Measurements from ENCODE around the gene HTRA1. TPM values are rescaled to one million over a fixed set of nuclear protein-coding genes. Genes with fewer than 3 reads are reported as not detected.

HTRA1 gene
- total RNA-seq, 2 experiments from 2014 or later, result not detected

DNA sequence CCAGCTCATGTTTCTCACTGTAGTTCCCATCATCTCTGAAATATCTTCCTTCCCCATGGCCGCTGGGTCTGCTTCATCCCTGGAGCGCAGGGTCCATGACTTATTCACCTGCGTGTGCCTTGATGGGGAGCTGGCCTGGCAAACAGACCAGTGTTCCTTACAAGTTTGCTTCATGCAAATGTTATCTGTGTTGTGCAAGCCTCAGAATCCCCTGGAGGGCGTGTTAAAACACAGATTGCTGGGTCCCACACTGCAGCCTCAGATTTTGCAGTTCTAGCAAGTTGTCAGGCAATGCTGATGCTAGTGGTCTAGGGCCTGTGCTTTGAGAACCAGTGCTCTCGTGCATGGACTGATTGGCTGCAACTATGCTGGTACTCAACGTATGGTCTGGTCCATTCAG, 92.0 kb downstream of the HTRA1 start:
- no peak overlapping the region for H3K4me3 Mint-ChIP-seq
- ChIA-PET CTCF (interaction anchor here (1.2 kb wide), 1 partner anchor 12 kb away, joined by 7 read pairs; no protein-coding TSS in a partner anchor), POLR2A (no interaction called here)
- H3K9me3 Mint-ChIP-seq, result no peaks in the 10 kb centered on the region
- H3K4me1 Mint-ChIP-seq (ENCODE audit: low read depth), result peaks cover 24% of the 10 kb centered on the region
- no peaks in the 10 kb centered on the region for H3K36me3 Mint-ChIP-seq
- H3K27ac Mint-ChIP-seq, result no peak overlapping the region
- no peak for DNase-seq
- H3K27me3 Mint-ChIP-seq, result no peaks in the 10 kb centered on the region
- intact Hi-C loops (cut with micrococcal nuclease), result loop anchor here (5.0 kb wide), 1 partner anchor 211 kb away; no protein-coding TSS in a partner anchor

DNA sequence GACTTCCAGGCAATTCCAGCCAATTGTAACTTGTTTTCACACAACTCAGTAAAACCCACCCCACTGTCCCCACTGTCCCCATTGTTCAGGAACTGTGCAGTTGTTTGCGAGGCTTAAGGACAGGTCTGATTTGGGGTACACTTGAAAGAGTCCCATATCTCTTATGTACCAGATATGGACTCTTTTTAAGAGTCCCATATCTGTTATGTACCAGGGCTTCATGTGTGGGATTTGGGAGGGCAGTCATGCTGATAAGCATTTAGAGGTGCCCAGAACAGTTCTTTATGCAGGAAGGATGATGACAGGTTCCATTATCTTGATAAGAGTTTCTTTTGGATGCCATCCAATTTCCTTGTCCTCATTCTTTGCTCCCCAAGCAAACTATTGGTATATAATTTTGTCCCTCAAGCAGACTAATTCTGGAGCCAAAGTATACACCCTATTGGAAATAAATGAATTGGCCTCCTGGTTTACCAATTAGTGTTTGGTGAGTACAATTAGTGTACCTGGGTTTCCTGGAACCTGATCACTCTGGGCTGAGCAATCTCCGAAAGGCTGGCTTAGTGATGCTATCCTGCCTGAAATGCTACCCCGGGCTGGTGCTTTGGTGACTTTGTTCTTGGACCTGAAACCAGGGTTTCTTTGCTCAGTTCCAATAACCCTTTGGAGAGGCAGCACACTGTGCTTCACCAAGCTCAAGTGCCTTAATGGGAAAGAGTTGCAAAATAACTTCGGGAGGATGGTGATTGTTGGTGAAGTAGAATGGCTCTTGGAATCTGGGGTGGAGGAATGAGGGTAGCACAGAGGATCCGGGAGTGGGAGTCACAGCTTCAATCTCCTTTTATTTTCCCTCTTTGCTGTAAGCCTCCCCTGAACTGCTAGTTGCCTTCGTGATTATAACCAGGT, 93.0 kb downstream of the HTRA1 start:
- H3K4me3 Mint-ChIP-seq, result no peak overlapping the region
- intact Hi-C loops (cut with micrococcal nuclease), result loop anchor here (5.0 kb wide), 1 partner anchor 212 kb away; no protein-coding TSS in a partner anchor
- peaks cover 34% of the 10 kb centered on the region for H3K4me1 Mint-ChIP-seq (ENCODE audit: low read depth)
- no peak for DNase-seq
- no peaks in the 10 kb centered on the region for H3K27me3 Mint-ChIP-seq
- no peak overlapping the region for H3K27ac Mint-ChIP-seq
- ChIA-PET CTCF (interaction anchor here (2.4 kb wide), 1 partner anchor 11 kb away, joined by 18 read pairs; no protein-coding TSS in a partner anchor), POLR2A (no interaction called here)
- no peaks in the 10 kb centered on the region for H3K9me3 Mint-ChIP-seq
- no peaks in the 10 kb centered on the region for H3K36me3 Mint-ChIP-seq

DNA sequence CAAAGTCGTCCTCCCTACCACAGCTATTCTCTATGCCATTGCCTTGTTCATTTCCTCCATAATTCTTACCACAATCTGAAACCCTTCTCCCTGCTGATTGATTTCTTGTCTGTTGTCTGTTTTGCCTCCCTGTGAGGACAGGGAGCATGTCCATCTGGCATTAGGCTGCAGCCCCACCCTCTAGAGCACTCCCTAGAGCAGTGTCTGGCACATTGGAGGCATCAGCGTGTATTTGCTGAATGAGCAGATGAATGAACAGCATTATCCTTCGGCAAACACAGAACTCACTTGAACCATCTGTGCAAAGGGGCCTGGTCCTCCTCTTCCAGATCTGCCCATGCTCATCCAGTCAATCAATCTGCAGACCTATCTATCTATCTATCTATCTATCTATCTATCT, 94.1 kb downstream of the HTRA1 start:
- no peaks in the 10 kb centered on the region for H3K36me3 Mint-ChIP-seq
- H3K27ac Mint-ChIP-seq, result no peak overlapping the region
- H3K9me3 Mint-ChIP-seq, result no peaks in the 10 kb centered on the region
- CTCF ChIA-PET, result interaction anchor here (2.4 kb wide), 1 partner anchor 10 kb away, joined by 18 read pairs; no protein-coding TSS in a partner anchor
- no peaks in the 10 kb centered on the region for H3K27me3 Mint-ChIP-seq
- H3K4me1 Mint-ChIP-seq (ENCODE audit: low read depth), result peaks cover 39% of the 10 kb centered on the region
- POLR2A ChIA-PET, result no interaction called here
- intact Hi-C loops (cut with micrococcal nuclease), result no loop called here
- DNase-seq, result no peak
- no peak overlapping the region for H3K4me3 Mint-ChIP-seq

DNA sequence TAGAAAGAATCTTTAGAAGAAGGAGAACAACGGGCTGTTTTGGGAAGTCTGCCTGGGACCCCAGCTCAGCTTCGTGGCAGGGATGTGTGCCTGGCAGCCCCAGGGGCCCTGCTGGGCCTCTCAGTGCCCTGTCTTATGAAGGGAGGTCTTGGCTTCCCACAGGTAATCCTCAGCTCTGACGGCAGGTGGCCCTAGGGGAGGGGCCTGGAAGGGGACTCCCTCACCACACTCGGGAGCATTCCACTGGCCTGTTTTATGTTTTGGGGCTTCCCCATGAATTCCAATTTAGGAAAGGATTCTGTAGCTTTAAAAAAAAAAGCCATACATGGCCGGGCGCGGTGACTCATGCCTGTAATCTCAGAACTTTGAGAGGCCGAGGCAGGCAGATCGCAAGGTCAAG, 96.2 kb downstream of the HTRA1 start:
- H3K9me3 Mint-ChIP-seq, result no peaks in the 10 kb centered on the region
- intact Hi-C loops (cut with micrococcal nuclease), result no loop called here
- no peak for DNase-seq
- no peaks in the 10 kb centered on the region for H3K36me3 Mint-ChIP-seq
- H3K4me3 Mint-ChIP-seq, result no peak overlapping the region
- peaks cover 33% of the 10 kb centered on the region for H3K4me1 Mint-ChIP-seq (ENCODE audit: low read depth)
- CTCF ChIA-PET, result interaction anchor here (0.8 to 1.2 kb wide), 3 partner anchors 9 to 122 kb away, joined by 3 read pairs; no protein-coding TSS in a partner anchor
- no peaks in the 10 kb centered on the region for H3K27me3 Mint-ChIP-seq
- no peak overlapping the region for H3K27ac Mint-ChIP-seq
- POLR2A ChIA-PET, result no interaction called here

DNA sequence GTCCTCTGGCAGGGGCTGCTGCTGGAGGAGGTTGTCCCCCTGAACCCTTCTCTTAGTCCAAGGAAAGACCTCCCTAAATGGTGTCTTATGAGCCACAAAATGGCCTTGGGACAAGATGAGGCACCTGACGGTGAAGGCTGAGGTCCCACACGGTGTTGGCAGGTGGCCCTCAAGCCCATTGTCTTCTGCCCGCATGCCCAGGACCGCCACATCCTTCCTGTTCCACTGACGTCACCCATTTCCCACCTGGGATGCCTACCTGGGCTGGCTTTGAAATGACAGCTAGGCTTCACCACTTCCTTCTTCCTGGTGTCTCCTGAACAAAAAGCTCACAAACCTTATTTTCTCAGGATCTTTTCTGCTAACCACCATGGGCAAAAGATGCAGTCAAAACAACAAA, 97.1 kb downstream of the HTRA1 start:
- POLR2A ChIA-PET, result no interaction called here
- peak; percentile 33 for DNase-seq
- no peaks in the 10 kb centered on the region for H3K36me3 Mint-ChIP-seq
- no peak overlapping the region for H3K27ac Mint-ChIP-seq
- H3K4me1 Mint-ChIP-seq (ENCODE audit: low read depth), result peaks cover 33% of the 10 kb centered on the region
- H3K4me3 Mint-ChIP-seq, result no peak overlapping the region
- no peaks in the 10 kb centered on the region for H3K27me3 Mint-ChIP-seq
- no peaks in the 10 kb centered on the region for H3K9me3 Mint-ChIP-seq
- intact Hi-C loops (cut with micrococcal nuclease), result no loop called here
- CTCF ChIA-PET, result interaction anchor here (1.1 to 1.2 kb wide), 2 partner anchors 8 to 9 kb away, joined by 3 read pairs; no protein-coding TSS in a partner anchor

DNA sequence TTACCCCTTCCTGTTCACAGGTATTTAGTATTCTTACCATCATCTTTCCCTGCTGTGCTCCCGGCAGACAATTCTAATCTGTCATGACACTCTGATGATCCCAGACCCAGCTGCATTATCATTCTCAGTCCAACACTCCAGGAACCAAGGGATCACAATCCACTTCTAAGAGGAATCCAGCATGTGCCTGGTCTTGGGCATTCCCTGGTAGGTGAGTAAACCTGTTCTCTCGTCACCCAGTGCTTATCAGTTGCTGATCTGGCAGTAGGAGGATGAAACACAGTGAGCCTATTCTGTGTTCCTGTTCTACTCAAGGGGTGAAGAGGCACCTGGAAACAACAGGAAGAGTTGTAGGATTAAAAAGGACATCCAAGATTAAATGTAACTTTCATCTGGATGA, 97.9 kb downstream of the HTRA1 start:
- intact Hi-C loops (cut with micrococcal nuclease), result no loop called here
- Mint-ChIP-seq H3K27ac (no peak overlapping the region), H3K4me3 (no peak overlapping the region), H3K9me3 (no peaks in the 10 kb centered on the region), H3K36me3 (no peaks in the 10 kb centered on the region), H3K4me1 (ENCODE audit: low read depth) (peaks cover 33% of the 10 kb centered on the region), H3K27me3 (no peaks in the 10 kb centered on the region)
- ChIA-PET POLR2A (no interaction called here), CTCF (no interaction called here)
- no peak for DNase-seq

DNA sequence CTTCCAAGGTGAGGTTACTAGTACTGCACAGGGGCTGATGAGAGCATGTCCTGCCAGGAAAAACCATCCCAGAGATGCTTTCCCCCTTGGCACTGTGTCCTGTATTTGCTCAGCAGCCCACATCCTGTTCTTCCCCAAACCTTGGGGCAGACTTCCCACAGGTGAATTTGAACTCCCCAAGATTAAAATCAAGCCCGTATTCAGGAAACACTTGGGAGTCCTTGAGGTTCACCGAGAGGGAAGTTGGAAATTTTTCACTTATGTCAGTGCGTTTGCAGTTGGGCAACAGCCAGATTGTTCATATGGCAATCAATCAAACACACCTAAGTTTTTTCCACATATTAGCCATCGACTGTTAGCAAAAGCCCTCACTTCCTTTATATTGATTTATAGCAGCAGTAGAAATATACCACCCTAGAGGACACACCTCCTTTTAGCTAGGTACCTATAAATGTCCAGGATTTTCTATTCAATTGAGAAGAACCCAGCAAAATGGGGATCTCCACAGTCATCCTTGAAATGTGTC, 99.0 kb downstream of the HTRA1 start, which contains the start of gene DMBT1:
Gene DMBT1, plus strand, starts transcription at position 476 of the 526 bp plus-strand sequence. Its CDS starts 17 bp downstream, at position 493.
- peaks cover under 1% of the 10 kb centered on the region for H3K27me3 Mint-ChIP-seq
- peaks cover 33% of the 10 kb centered on the region for H3K4me1 Mint-ChIP-seq (ENCODE audit: low read depth)
- CTCF ChIA-PET, result no interaction called here
- H3K36me3 Mint-ChIP-seq, result no peaks in the 10 kb centered on the region
- H3K27ac Mint-ChIP-seq, result no peak within 1 kb of the TSS
- H3K9me3 Mint-ChIP-seq, result no peaks in the 10 kb centered on the region
- no peak within 1 kb of the TSS for H3K4me3 Mint-ChIP-seq
- no peak for DNase-seq
- intact Hi-C loops (cut with micrococcal nuclease), result no loop called here
- POLR2A ChIA-PET, result no interaction called here

DNA sequence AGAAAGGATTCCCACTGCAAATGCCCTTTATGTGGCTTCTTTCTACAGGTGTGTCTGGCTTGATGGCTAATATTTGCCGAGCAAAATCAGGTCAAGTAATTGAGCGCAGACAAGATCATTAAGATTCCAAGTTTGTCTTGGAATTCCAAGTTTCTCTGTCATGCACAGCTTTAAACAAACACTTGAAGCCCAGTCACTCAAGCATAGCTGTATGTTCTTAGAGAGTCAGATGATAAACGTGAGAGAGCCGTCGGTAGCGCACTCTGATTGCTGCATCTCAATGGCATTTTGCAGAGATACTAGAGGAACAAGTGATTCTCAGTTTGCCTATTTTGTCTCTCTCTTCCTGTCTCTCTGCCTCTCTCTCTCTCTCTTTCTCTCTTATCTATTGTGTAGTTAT, 99.9 kb downstream of the HTRA1 start:
- no peak for DNase-seq

DNA sequence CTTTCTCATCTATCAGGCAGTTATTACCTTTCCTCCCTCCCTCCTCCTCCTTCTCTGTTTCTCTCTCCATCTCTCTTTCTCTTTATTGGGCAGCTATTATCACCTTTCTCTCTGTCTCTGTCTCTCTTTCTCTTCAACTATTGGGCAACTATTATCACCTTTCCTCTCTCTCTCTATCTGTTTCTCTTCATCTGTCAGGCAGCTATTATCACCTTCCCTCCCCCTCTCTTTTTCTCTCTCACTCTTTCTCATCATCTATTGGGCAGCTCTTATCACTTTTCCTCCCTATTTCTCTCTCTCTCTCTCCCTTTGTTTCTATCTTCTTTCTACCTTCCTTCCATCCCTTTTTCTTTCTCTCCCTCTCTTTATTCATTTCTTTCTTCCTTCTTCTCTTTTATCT, 100.4 kb downstream of the HTRA1 start:
- Mint-ChIP-seq H3K27me3 (peaks cover 4% of the 10 kb centered on the region), H3K4me3 (no peak overlapping the region), H3K4me1 (ENCODE audit: low read depth) (peaks cover 35% of the 10 kb centered on the region), H3K36me3 (no peaks in the 10 kb centered on the region), H3K27ac (no peak overlapping the region), H3K9me3 (no peaks in the 10 kb centered on the region)
- DNase-seq, result no peak
- intact Hi-C loops (cut with micrococcal nuclease), result no loop called here
- ChIA-PET POLR2A (no interaction called here), CTCF (no interaction called here)

More for the DNA sequence above, 99.9 kb downstream of the HTRA1 start:
- intact Hi-C loops (cut with micrococcal nuclease), result no loop called here
- Mint-ChIP-seq H3K27ac (no peak overlapping the region), H3K27me3 (peaks cover 4% of the 10 kb centered on the region), H3K4me1 (ENCODE audit: low read depth) (peaks cover 35% of the 10 kb centered on the region), H3K36me3 (no peaks in the 10 kb centered on the region), H3K9me3 (no peaks in the 10 kb centered on the region), H3K4me3 (no peak overlapping the region)
- CTCF ChIA-PET, result no interaction called here
- POLR2A ChIA-PET, result no interaction called here

Small RNA genes within 50 kb of the gene (microRNA-seq; reads per million reads assigned to microRNA genes)
- gene MIR3941 (ENCODE audit: borderline microRNAs expressed, borderline number of aligned reads, borderline replicate concordance), result 3.9 reads per million, percentile 5 among the genes with 10 or more reads in this experiment

Other genes with a start within 250 kb of the HTRA1 start
- gene BTBD16, start 190.3 kb upstream of the HTRA1 start, total RNA-seq, result not detected
- gene PLEKHA1, start 86.8 kb upstream of the HTRA1 start, total RNA-seq, result 10 to 100 TPM; 11.1 to 12.9 TPM
- gene ARMS2, start 6.9 kb upstream of the HTRA1 start, total RNA-seq, result not detected
- gene DMBT1, start 99.2 kb downstream of the HTRA1 start, total RNA-seq, result not detected
- not detected for gene C10orf120, start 238.3 kb downstream of the HTRA1 start, total RNA-seq